ENCODE measurements around the gene JUND. TPM values are rescaled to one million over a fixed set of nuclear protein-coding genes. Genes with fewer than 3 reads are reported as not detected.

JUND gene
- total RNA-seq, 1 donor, result 85.6 TPM

DNA sequence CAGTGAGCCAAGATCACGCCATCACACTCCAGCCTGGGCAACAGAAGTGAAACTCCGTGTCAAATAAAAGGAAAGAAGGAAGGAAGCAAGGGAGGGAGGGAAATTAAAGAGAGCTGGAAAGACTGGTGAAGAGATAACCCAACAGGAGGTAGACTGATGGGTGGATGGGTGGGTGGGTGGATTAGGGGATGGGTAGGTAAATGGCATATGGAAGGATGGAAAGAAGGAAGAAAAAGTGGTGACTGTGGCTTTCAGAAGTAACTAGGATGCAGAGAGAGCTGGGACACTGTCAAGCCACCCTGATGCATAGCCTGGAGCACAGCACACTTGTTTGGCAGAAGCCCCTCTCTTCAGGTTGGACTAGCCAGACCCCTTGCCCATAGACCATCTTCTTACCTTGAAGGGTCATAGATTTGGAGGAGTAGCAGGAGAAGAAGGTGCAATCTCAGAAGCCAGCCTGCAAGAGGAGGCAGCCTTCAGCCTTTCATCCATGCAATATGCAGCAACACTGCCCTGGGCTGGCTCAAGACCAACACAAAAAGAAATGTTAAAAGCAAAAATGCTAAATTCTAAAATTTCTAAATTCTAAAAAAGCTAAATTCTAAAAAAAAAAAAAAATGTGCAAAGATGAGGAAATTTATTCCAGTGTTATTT lies 12.2 kb downstream of the JUND start:
- TF ChIP-seq, protein P1, sequence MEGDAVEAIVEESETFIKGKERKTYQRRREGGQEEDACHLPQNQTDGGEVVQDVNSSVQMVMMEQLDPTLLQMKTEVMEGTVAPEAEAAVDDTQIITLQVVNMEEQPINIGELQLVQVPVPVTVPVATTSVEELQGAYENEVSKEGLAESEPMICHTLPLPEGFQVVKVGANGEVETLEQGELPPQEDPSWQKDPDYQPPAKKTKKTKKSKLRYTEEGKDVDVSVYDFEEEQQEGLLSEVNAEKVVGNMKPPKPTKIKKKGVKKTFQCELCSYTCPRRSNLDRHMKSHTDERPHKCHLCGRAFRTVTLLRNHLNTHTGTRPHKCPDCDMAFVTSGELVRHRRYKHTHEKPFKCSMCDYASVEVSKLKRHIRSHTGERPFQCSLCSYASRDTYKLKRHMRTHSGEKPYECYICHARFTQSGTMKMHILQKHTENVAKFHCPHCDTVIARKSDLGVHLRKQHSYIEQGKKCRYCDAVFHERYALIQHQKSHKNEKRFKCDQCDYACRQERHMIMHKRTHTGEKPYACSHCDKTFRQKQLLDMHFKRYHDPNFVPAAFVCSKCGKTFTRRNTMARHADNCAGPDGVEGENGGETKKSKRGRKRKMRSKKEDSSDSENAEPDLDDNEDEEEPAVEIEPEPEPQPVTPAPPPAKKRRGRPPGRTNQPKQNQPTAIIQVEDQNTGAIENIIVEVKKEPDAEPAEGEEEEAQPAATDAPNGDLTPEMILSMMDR (IDR thresholded peaks at IDR 0.05; ENCODE audit: insufficient read depth, low read length), result no peak
- DNase-seq (ENCODE audit: low read depth), result no peak
- H3K4me3 ChIP-seq (ENCODE audit: low read depth, low read length), result no peak overlapping the region

DNA sequence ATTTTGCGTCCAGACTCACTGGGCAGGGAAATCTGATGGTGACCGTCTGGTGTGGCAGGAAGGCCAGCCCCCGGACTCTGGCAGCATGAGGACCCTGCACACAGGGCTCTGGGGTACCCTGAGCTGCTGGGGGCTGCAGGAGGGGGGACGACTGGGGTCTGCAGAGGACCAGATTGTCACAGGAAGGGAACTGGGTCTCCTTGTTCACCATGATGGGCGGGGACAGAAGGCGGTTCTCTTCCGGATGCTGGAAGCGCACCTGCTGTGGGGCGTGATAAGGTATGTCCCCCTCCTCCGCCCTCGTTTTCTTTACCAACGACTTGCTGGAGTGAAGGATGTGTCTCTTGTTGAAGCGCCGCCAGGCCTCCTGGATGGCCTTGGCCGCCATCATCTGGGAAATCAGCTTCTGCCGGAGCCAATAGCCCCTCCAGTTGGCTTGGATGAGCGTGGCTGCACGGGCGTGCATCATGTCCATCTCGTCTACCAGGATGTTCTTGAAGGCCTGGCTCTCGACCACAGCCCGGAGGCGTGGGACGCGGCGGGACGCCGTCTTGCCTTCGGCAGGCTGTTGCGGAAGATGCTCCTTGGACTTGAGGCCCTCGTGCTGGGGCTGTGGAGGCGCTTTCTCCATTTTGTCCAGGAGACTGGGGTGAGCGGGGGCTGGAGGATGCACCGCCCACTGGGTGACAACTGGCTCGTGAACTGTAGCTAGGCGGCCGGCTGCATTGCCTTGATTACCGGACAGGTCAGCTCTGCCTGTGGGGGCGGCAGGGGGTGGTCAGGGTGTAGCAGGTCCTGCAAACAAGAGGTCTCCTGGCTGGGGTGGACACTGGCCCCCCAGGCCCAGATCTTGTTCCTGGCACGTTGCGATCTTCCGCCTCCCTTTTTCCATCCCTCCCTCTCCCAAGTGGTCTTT lies 14.4 kb downstream of the JUND start:
- no peak overlapping the region for H3K4me3 ChIP-seq (ENCODE audit: low read depth, low read length)
- TF ChIP-seq, protein P1 (IDR thresholded peaks at IDR 0.05; ENCODE audit: insufficient read depth, low read length), result no peak
- DNase-seq (ENCODE audit: low read depth), result no peak

DNA sequence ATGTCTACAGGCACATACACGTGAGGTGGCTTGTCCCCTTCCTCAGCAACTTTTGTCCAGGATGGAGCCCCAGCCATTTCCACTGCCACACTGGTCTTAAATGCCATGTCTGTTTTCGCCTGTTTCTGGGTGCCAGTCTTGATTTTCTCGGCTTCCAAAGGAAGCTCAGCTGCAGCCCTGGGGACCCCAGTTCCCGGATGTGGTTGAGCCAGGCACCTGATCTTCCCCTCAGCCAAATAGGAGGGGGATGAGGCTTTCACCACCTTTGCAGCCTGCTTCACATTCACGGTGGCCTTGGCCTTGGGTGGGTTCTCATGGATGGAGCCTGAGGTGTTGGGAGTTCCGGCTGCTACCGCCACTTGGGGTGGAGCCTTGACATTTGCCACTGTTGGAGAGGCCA lies 15.8 kb downstream of the JUND start:
- DNase-seq (ENCODE audit: low read depth), result no peak
- H3K4me3 ChIP-seq (ENCODE audit: low read depth, low read length), result no peak overlapping the region
- TF ChIP-seq, protein P1 (IDR thresholded peaks at IDR 0.05; ENCODE audit: insufficient read depth, low read length), result no peak

DNA sequence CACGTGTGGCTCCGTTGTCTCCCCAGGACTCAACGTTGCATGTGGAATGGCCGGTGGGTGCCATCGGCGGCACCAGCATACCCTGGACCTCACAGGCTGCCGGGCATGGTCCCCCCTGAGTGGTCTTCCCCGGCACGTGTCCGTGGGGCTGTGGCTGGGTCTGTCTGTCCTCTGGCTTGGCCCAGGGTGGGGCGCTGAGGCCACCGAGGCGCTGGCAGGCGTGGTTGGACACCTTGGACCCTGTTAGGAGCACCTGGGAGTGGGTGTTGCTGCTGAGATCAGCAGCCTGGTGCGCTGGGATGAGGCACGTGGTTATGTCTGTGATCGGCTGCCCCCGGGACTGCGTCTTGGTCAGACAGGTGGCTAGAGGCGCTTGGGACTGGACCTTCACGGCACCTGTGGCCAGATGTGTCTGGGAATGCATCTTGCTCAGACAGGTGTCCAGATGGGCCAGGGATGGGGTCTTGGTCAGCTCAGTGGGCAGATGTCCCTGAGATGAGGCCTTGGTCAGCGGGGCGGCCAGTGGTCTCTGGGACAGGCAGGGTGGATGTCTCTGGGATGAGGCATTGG lies 16.4 kb downstream of the JUND start:
- TF ChIP-seq, protein P1 (IDR thresholded peaks at IDR 0.05; ENCODE audit: insufficient read depth, low read length), result no peak
- DNase-seq (ENCODE audit: low read depth), result no peak

DNA sequence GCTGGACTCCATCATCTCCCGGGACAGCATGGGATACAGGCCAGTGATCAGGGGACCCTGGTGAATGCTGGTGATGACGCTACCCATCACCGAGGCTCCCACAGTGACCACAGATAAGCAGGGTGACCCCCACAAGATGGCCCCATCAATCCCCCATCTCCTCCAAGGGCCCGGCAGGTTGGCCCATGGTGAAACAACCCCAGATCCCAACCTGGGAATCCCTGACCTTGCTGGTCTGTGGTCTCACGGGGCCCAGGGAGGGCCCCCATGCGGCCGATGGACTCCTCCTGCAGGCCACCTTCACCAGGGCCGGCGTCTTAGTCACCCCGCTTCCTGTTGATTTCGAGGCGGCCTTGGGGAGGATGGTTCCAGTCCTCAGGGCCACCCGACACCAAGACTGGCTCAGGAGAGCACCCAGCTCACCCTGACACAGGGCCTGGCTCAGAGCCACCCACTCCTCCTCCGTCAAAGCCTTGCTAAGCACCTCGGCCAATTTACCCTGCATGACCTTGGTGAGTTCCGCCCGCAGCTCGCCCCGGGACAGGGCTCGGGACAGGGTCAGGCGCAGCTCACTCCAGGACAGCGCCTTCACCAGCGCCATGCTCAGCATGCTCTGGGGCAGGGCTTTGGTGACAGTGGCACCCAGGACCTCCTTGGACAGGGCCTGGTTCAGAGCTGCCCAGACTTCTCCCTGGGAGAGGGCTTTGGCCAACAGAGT lies 17.1 kb downstream of the JUND start:
- no peak for DNase-seq (ENCODE audit: low read depth)
- no peak overlapping the region for H3K4me3 ChIP-seq (ENCODE audit: low read depth, low read length)
- TF ChIP-seq, protein P1 (IDR thresholded peaks at IDR 0.05; ENCODE audit: insufficient read depth, low read length), result no peak

More for the DNA sequence above, 16.4 kb downstream of the JUND start:
- H3K4me3 ChIP-seq (ENCODE audit: low read depth, low read length), result no peak overlapping the region

DNA sequence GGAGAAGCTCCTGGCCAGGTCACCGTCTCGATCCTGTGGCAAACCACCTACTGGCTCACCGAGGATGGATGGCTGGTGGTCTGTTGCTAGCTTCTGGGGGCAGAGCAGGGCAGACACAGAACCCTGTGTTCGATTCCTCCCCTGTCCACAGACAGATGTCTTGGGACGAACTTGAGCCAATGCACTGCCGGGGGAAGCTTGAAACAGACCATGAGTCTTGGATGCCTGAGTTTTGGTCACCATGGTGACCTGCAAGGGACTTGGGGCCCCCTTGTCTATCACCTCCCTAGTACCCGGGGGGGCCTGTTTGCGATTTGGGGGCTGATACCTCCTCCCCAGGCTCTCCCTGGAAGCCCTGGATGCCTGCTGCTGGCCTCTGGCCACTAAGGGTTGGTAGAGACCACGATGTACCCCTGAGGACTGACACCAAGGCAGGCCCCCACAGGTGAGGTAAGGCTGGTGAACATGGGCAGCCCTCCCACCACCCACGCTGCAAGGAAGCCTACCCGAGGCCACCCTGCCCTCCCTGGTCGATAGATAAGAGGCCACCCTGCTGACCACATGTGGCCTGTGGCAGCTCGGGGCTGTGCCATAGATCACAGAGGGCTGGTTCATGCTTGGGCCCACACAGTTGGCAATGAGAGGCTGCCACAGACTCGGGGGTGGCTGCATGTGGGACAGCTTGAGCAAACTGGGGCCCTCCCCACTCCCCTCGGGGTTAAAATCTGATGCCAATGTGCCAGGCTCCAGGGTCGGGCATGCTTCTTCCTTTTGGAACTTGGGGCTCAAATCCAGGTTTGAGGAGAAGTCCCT lies 17.9 kb downstream of the JUND start:
- TF ChIP-seq, protein P1 (IDR thresholded peaks at IDR 0.05; ENCODE audit: insufficient read depth, low read length), result no peak
- DNase-seq (ENCODE audit: low read depth), result no peak
- no peak overlapping the region for H3K4me3 ChIP-seq (ENCODE audit: low read depth, low read length)

Data from fibroblast of the aortic adventitia (primary cell).